ENCODE measurements around the gene ZNF827.

Gene ZNF827

GRCh38 chr4:145825255-145825654, 113.4 kb downstream of the ZNF827 start:
- DNase-seq (ENCODE audit: low read depth in 2 of 2), result no peak

- DNase-seq (ENCODE audit: low read depth in 2 of 2), result no peak
Observed at GRCh38 chr4:145824463-145824862, 114.2 kb downstream of the ZNF827 start.

GRCh38 chr4:145823743-145824142, 114.9 kb downstream of the ZNF827 start:
- no peak for DNase-seq (ENCODE audit: low read depth in 2 of 2)

- DNase-seq (ENCODE audit: low read depth in 2 of 2), result no peak
Observed at GRCh38 chr4:145822581-145822980, 116.0 kb downstream of the ZNF827 start.

GRCh38 chr4:145822181-145822580, 116.4 kb downstream of the ZNF827 start:
- no peak for DNase-seq (ENCODE audit: low read depth in 2 of 2)

GRCh38 chr4:145821766-145822165, 116.9 kb downstream of the ZNF827 start:
- no peak for DNase-seq (ENCODE audit: low read depth in 2 of 2)

- DNase-seq (ENCODE audit: low read depth in 2 of 2), result no peak
Observed at GRCh38 chr4:145820407-145820806, 118.2 kb downstream of the ZNF827 start.

GRCh38 chr4:145819853-145820181, 118.8 kb downstream of the ZNF827 start:
- no peak for DNase-seq (ENCODE audit: low read depth in 2 of 2)

GRCh38 chr4:145819101-145819852, 119.3 kb downstream of the ZNF827 start:
- DNase-seq (ENCODE audit: low read depth in 2 of 2), result no peak

- no peak for DNase-seq (ENCODE audit: low read depth in 2 of 2)
Observed at GRCh38 chr4:145818011-145818410, 120.6 kb downstream of the ZNF827 start.

- no peak for DNase-seq (ENCODE audit: low read depth in 2 of 2)
Observed at GRCh38 chr4:145816091-145816490, 122.5 kb downstream of the ZNF827 start.

GRCh38 chr4:145815626-145816025, 123.0 kb downstream of the ZNF827 start:
- no peak for DNase-seq (ENCODE audit: low read depth in 2 of 2)

- DNase-seq (ENCODE audit: low read depth in 2 of 2), result no peak
Observed at GRCh38 chr4:145815027-145815612, 123.5 kb downstream of the ZNF827 start.

- no peak for DNase-seq (ENCODE audit: low read depth in 2 of 2)
Observed at GRCh38 chr4:145814246-145814645, 124.4 kb downstream of the ZNF827 start.

- no peak for DNase-seq (ENCODE audit: low read depth in 2 of 2)
Observed at GRCh38 chr4:145812919-145813318, 125.7 kb downstream of the ZNF827 start.

- DNase-seq (ENCODE audit: low read depth in 2 of 2), result no peak
Observed at GRCh38 chr4:145808848-145809512, 129.6 kb downstream of the ZNF827 start.

GRCh38 chr4:145808021-145808650, 130.5 kb downstream of the ZNF827 start:
- peak in 1 of 2 donors; percentile 15 for DNase-seq (ENCODE audit: low read depth in 2 of 2)

- no peak for DNase-seq (ENCODE audit: low read depth in 2 of 2)
Observed at GRCh38 chr4:145805490-145805889, 133.1 kb downstream of the ZNF827 start.

- no peak for DNase-seq (ENCODE audit: low read depth in 2 of 2)
Observed at GRCh38 chr4:145804116-145804515, 134.5 kb downstream of the ZNF827 start.

- DNase-seq (ENCODE audit: low read depth in 2 of 2), result no peak
Observed at GRCh38 chr4:145799223-145799622, 139.4 kb downstream of the ZNF827 start.

- DNase-seq (ENCODE audit: low read depth in 2 of 2), result no peak
Observed at GRCh38 chr4:145797278-145797677, 141.3 kb downstream of the ZNF827 start.

GRCh38 chr4:145796346-145796745, 142.3 kb downstream of the ZNF827 start:
- DNase-seq (ENCODE audit: low read depth in 2 of 2), result no peak

- DNase-seq (ENCODE audit: low read depth in 2 of 2), result no peak
Observed at GRCh38 chr4:145795521-145795920, 143.1 kb downstream of the ZNF827 start.
